Smooth muscle cell (in vitro differentiated cells): Measurements from ENCODE around the gene CD8A. TPM values are rescaled to one million over a fixed set of nuclear protein-coding genes. Genes with fewer than 3 reads are reported as not detected.

Experiments
- DNase-seq: peaks from one replicate; lab custom pipeline; 2025; ENCODE audit not compliant: unreplicated experiment; lab: John Stamatoyannopoulos, UW
- H2AFZ ChIP-seq: fragments of 200-600 bp; sonication (generic); 2 replicates; pipeline ENCODE4 v1.6.0; 2016; ENCODE audit warnings: antibody characterized with exemption, low read depth, mild to moderate bottlenecking
- H3F3A ChIP-seq: fragments of 200-600 bp; sonication (generic); 2 replicates; pipeline ENCODE4 v1.6.0; 2017; ENCODE audit warnings: antibody characterized with exemption, low read depth
- H3K27ac ChIP-seq: fragments of 200-600 bp; sonication (generic); 2 replicates; pipeline ENCODE4 v1.5.1; 2016; ENCODE audit warnings: low read depth, mild to moderate bottlenecking
- H3K27me3 ChIP-seq: fragments of 200-600 bp; sonication (generic); 2 replicates; pipeline ENCODE4 v1.6.1; 2016; ENCODE audit warnings: low read depth, mild to moderate bottlenecking
- H3K36me3 ChIP-seq: fragments of 200-600 bp; sonication (generic); 2 replicates; pipeline ENCODE4 v1.5.1; 2016; ENCODE audit warnings: low read depth
- H3K4me1 ChIP-seq: fragments of 200-600 bp; sonication (generic); 2 replicates; pipeline ENCODE4 v1.5.1; 2016; ENCODE audit warnings: low read depth
- H3K4me2 ChIP-seq: fragments of 200-600 bp; sonication (generic); 2 replicates; pipeline ENCODE4 v1.6.0; 2016; ENCODE audit warnings: mild to moderate bottlenecking
- H3K4me3 ChIP-seq: fragments of 200-600 bp; sonication (generic); 2 replicates; pipeline ENCODE4 v1.5.1; 2016; ENCODE audit warnings: mild to moderate bottlenecking
- H3K79me2 ChIP-seq: fragments of 200-600 bp; sonication (generic); 2 replicates; pipeline ENCODE4 v1.6.0; 2016; ENCODE audit warnings: low read depth, mild to moderate bottlenecking
- H3K9ac ChIP-seq: fragments of 200-600 bp; sonication (generic); 2 replicates; pipeline ENCODE4 v1.6.0; 2016; ENCODE audit warnings: low read depth
- H3K9me3 ChIP-seq: fragments of 200-600 bp; sonication (generic); replicated peaks from 2 replicates; pipeline ENCODE4 v1.5.1; 2016; ENCODE audit warnings: low read depth
- H4K20me1 ChIP-seq: fragments of 200-600 bp; sonication (generic); 2 replicates; pipeline ENCODE4 v1.6.0; 2016; ENCODE audit warnings: low read depth
- WGBS: methylation state at CpG from one replicate; pipeline ENCODE4 v1.1.7; 2016; ENCODE audit warnings: low lambda C conversion rate; 5-methylcytosine and 5-hydroxymethylcytosine counted together
- polyA plus RNA-seq: library from polyadenylated mRNA; unstranded; fragments of >200 nt; fragmentation: Nextera tagmentation; extraction: Ambion mirVana; gene quantifications from 2 replicates; pipeline ENCODE4 v1.2.1, GENCODE V29; 2016
- total RNA-seq: library from RNA; depleted of rRNA; stranded (reverse); fragments of >200 nt; gene quantifications from 2 replicates; pipeline ENCODE4 v1.2.3, GENCODE V29; 2014
- TF ChIP-seq, protein P1 (sequence below): fragments of 200-600 bp; sonication (generic); IDR thresholded peaks from 2 replicates; pipeline ENCODE4 v1.5.1; 2017; ENCODE audit warnings: borderline replicate concordance, mild to moderate bottlenecking, antibody characterized with exemption; ENCODE audit not compliant: insufficient read depth, poor library complexity, severe bottlenecking

The CD8A gene
- total and polyA plus RNA-seq, 2 experiments from 2014 or later = not detected

DNA sequence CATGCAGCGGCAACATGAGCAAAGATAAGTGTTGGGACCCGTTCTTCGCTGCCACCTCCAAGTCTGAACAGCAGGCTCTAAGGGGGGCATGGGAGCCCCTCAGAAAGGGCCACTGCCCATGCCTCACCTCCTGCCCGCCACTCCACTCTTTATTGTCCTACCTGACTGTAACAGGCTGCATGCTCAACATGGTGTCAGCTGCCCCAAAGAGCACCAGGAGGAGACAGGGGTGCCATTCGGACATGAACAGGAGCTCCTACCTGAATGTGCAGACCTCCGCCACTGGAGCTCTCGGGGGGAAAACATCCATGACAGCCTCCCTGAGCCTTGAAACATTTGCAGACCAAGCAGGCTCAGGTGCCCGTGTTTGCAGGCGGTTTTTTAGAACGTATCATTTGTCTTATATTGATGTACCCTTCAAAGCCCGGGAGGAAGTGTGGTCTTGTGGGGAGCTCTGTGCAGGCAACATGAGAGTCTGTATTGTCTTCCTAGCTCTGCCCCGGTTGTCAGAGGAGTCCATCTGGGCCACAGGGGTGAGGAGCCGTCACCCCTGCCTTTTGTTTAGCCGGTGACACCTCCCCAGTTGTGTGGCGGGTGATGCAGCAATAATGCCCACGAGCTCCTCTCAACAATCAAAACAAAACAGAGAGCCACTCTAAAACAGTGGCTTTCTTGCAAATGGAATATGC, 35.1 kb upstream of the CD8A start:
- Histone ChIP-seq H3K9ac (no peak overlapping the region), H3K4me1 (no peaks in the 10 kb centered on the region), H3K36me3 (no peaks in the 10 kb centered on the region), H3K9me3 (peaks cover 6% of the 10 kb centered on the region), H3F3A (no peaks in the 10 kb centered on the region), H3K27me3 (no peaks in the 10 kb centered on the region), H2AFZ (no peak overlapping the region), H3K79me2 (no peaks in the 10 kb centered on the region), H3K4me3 (no peak overlapping the region), H3K4me2 (no peak overlapping the region), H3K27ac (no peak overlapping the region), H4K20me1 (no peaks in the 10 kb centered on the region)
- DNase-seq = no peak
- TF ChIP-seq, protein P1, sequence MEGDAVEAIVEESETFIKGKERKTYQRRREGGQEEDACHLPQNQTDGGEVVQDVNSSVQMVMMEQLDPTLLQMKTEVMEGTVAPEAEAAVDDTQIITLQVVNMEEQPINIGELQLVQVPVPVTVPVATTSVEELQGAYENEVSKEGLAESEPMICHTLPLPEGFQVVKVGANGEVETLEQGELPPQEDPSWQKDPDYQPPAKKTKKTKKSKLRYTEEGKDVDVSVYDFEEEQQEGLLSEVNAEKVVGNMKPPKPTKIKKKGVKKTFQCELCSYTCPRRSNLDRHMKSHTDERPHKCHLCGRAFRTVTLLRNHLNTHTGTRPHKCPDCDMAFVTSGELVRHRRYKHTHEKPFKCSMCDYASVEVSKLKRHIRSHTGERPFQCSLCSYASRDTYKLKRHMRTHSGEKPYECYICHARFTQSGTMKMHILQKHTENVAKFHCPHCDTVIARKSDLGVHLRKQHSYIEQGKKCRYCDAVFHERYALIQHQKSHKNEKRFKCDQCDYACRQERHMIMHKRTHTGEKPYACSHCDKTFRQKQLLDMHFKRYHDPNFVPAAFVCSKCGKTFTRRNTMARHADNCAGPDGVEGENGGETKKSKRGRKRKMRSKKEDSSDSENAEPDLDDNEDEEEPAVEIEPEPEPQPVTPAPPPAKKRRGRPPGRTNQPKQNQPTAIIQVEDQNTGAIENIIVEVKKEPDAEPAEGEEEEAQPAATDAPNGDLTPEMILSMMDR = no peak
- 95% methylated on average over 16 of the region's 16 CpGs for WGBS

DNA sequence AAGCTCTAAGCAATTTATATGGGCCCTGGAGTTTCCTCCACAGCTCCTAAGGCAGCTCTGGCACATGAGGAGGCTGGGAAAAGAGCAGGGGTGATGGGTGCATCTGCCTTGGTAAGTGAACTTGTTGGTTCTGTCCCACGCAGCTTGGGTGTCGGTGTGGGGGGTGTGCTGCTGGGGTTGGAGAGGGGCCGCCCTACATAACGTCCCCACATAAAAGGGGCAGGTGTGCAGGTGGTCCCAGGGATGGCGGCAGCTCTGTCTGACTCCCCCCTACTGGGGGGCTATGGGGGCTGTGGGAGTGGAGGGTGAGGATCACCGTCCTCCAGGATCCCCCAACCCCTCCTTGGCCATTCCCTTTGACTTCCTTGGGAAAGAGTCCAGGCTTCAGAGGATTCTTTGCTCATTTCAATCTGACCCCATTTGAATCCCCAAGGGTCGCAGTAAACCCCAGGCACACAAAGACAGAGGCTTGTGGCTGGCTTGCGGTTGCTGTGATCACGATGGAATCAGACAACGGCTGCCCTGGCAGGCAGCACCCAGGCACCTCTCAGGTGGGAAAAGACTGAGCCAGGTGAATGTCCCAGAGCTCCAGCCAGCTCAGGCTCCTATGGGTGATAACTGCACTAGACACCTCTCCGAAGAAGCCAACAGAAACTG, 34.5 kb upstream of the CD8A start:
- Histone ChIP-seq H3K4me2 (no peak overlapping the region), H3K9me3 (peaks cover 6% of the 10 kb centered on the region), H3K27ac (no peak overlapping the region), H3F3A (no peaks in the 10 kb centered on the region), H3K79me2 (no peaks in the 10 kb centered on the region), H3K4me1 (no peaks in the 10 kb centered on the region), H3K27me3 (no peaks in the 10 kb centered on the region), H3K4me3 (no peak overlapping the region), H3K9ac (no peak overlapping the region), H2AFZ (no peak overlapping the region), H3K36me3 (no peaks in the 10 kb centered on the region), H4K20me1 (no peaks in the 10 kb centered on the region)
- WGBS = 96% methylated on average over 8 of the region's 11 CpGs
- TF ChIP-seq, protein P1 = no peak
- no peak for DNase-seq

DNA sequence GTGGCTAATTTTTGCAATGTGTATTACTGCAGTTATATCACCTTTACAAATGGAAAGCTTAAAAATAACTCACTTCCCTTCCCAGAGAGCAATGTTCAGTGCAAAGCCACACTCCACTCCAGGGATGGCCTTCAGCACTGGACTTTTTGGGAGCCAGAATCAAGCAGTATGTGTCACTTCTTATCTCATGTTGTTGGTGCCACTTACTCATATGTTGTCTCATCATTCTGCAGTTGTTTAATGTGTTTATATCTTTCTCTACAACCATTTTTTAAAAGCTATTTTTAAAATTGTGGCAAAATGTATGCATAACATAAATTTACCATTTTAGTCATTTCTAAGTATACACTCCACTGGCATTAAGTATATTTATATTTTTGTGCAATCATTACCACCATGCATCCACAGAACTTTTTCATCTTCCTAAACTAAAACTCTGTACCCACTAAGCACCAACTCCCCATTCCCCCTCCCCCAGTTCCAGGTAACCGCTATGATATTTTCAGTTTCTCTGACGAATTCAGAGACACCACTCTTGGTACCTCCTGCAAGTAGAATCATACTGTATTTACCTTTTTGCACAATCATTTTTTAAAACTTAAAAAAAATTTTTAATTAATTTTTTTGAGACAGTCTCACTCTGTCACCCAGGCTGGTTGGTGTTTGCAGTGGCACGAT, 32.1 kb upstream of the CD8A start:
- DNase-seq = no peak
- no peak overlapping the region for H3K4me3 ChIP-seq
- 95% methylated on average over 3 of the region's 3 CpGs for WGBS
- H3K36me3 ChIP-seq = no peaks in the 10 kb centered on the region
- no peaks in the 10 kb centered on the region for H3K4me1 ChIP-seq
- H3K4me2 ChIP-seq = no peak overlapping the region
- H3K9ac ChIP-seq = no peak overlapping the region
- H4K20me1 ChIP-seq = no peaks in the 10 kb centered on the region
- H2AFZ ChIP-seq = no peak overlapping the region
- H3K9me3 ChIP-seq = peaks cover 6% of the 10 kb centered on the region
- H3F3A ChIP-seq = no peaks in the 10 kb centered on the region
- no peak overlapping the region for H3K27ac ChIP-seq
- no peaks in the 10 kb centered on the region for H3K27me3 ChIP-seq
- H3K79me2 ChIP-seq = no peaks in the 10 kb centered on the region
- TF ChIP-seq, protein P1 = no peak
